ENCODE measurements around the gene NAP1L5. TPM values are rescaled to one million over a fixed set of nuclear protein-coding genes. Genes with fewer than 3 reads are reported as not detected.

Gene NAP1L5
- polyA plus RNA-seq, 3 donors, result 0.18 to 0.87 (median 0.41) TPM

DNA sequence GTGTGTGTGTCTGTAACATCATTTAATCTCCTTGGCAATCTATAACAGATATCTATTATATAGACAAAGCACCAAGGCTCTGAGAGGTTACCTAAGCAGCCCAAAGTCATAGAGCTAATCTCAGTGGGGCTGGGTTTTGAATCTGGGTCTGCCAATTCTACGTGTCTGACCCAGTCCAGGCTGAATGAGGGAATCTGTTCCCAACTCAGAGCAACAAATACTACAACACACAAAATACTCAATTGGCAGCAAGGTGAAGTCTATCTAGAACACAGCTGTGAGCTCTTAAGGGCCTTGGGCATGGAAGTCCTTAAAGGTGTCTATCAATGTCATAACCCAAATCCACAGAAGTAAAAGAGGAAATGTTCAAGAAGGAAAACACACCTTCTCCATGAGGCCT lies 47.5 kb upstream of the NAP1L5 start:
- intact Hi-C loops (cut with micrococcal nuclease), result no loop called here
- no peak overlapping the region for H3K4me3 ChIP-seq (replicated peaks in 1 of 3; ENCODE audit: low read depth in 2 of 3, low read length in 3 of 3)
- H3K9ac ChIP-seq (ENCODE audit: insufficient read depth, low read length, poor library complexity, severe bottlenecking), result no peak overlapping the region
- H2AFZ ChIP-seq (ENCODE audit: insufficient read depth, low read depth, low read length, poor library complexity, severe bottlenecking), result no peak overlapping the region
- Mint-ChIP-seq H3K9me3 (no peaks in the 10 kb centered on the region), H3K36me3 (peaks cover 91 to 92% of the 10 kb centered on the region in 2 donors), H3K4me1 (no peaks in the 10 kb centered on the region), H3K27me3 (ENCODE audit: low read depth in 3 of 3) (no peaks in the 10 kb centered on the region), H3K27ac (peak overlapping the region in 1 of 7 donors; percentile 65), H3K4me3 (no peak overlapping the region)
- peaks cover 88 to 100% of the 10 kb centered on the region in 2 donors for H3K36me3 ChIP-seq (replicated peaks in 1 of 2; ENCODE audit: control insufficient read depth in 1 of 2, insufficient read depth in 2 of 2, low read length in 2 of 2)
- no peak overlapping the region for H3K27ac ChIP-seq (ENCODE audit: low read depth in 1 of 2, low read length in 2 of 2)
- H3K27me3 ChIP-seq (ENCODE audit: control insufficient read depth in 2 of 2, insufficient read depth in 2 of 2, low read length in 2 of 2), result no peaks in the 10 kb centered on the region
- no peak for DNase-seq
- no peak for TF ChIP-seq CTCF (IDR thresholded peaks at IDR 0.05)
- no peaks in the 10 kb centered on the region for H3K79me2 ChIP-seq (ENCODE audit: insufficient read depth, low read length)
- 100% methylated on average over 1 of the region's 1 CpG for WGBS (ENCODE audit: insufficient coverage)
- H3K4me1 ChIP-seq (ENCODE audit: control insufficient read depth in 1 of 2, insufficient read depth in 2 of 2, low read length in 2 of 2), result no peaks in the 10 kb centered on the region
- no peaks in the 10 kb centered on the region for H3K9me3 ChIP-seq (replicated peaks in 1 of 2; ENCODE audit: control insufficient read depth in 1 of 2, insufficient read depth in 1 of 2, low read length in 2 of 2)
- no peaks in the 10 kb centered on the region for H4K20me1 ChIP-seq (ENCODE audit: insufficient read depth, low read length)
- no peak overlapping the region for H3K4me2 ChIP-seq (replicated peaks; ENCODE audit: extremely low read depth, low read length, poor library complexity, severe bottlenecking)

GRCh38 chr4:88744609-88745008 lies 47.0 kb upstream of the NAP1L5 start:
- intact Hi-C loops (cut with micrococcal nuclease), result no loop called here
- Mint-ChIP-seq H3K27me3 (ENCODE audit: low read depth in 3 of 3) (no peaks in the 10 kb centered on the region), H3K36me3 (peaks cover 91% of the 10 kb centered on the region in 2 donors), H3K4me3 (no peak overlapping the region), H3K27ac (no peak overlapping the region), H3K9me3 (no peaks in the 10 kb centered on the region), H3K4me1 (no peaks in the 10 kb centered on the region)
- H3K9me3 ChIP-seq (replicated peaks in 1 of 2; ENCODE audit: control insufficient read depth in 1 of 2, insufficient read depth in 1 of 2, low read length in 2 of 2), result no peaks in the 10 kb centered on the region
- H3K4me2 ChIP-seq (replicated peaks; ENCODE audit: extremely low read depth, low read length, poor library complexity, severe bottlenecking), result no peak overlapping the region
- no peak overlapping the region for H3K27ac ChIP-seq (ENCODE audit: low read depth in 1 of 2, low read length in 2 of 2)
- no peak for DNase-seq
- no peak overlapping the region for H3K9ac ChIP-seq (ENCODE audit: insufficient read depth, low read length, poor library complexity, severe bottlenecking)
- H3K79me2 ChIP-seq (ENCODE audit: insufficient read depth, low read length), result no peaks in the 10 kb centered on the region
- no CpG with 5 or more reads among the region's 3 CpGs for WGBS (ENCODE audit: insufficient coverage)
- no peak overlapping the region for H2AFZ ChIP-seq (ENCODE audit: insufficient read depth, low read depth, low read length, poor library complexity, severe bottlenecking)
- H4K20me1 ChIP-seq (ENCODE audit: insufficient read depth, low read length), result no peaks in the 10 kb centered on the region
- H3K4me1 ChIP-seq (ENCODE audit: control insufficient read depth in 1 of 2, insufficient read depth in 2 of 2, low read length in 2 of 2), result no peaks in the 10 kb centered on the region
- H3K4me3 ChIP-seq (replicated peaks in 1 of 3; ENCODE audit: low read depth in 2 of 3, low read length in 3 of 3), result no peak overlapping the region
- peaks cover 86 to 100% of the 10 kb centered on the region in 2 donors for H3K36me3 ChIP-seq (replicated peaks in 1 of 2; ENCODE audit: control insufficient read depth in 1 of 2, insufficient read depth in 2 of 2, low read length in 2 of 2)
- no peaks in the 10 kb centered on the region for H3K27me3 ChIP-seq (ENCODE audit: control insufficient read depth in 2 of 2, insufficient read depth in 2 of 2, low read length in 2 of 2)
- TF ChIP-seq CTCF (IDR thresholded peaks at IDR 0.05), result no peak
